GM19452 (cell line): ENCODE results near the gene SCEL.
A peak's percentile ranks its signal among the peaks of the same experiment; 100 is the strongest.

ENCODE experiments used
- ATAC-seq: cut with Tn5 transposase; IDR thresholded peaks from one replicate; pipeline ENCODE4 v1.9.1; 2021; ENCODE audit not compliant: unreplicated experiment

Gene SCEL

DNA sequence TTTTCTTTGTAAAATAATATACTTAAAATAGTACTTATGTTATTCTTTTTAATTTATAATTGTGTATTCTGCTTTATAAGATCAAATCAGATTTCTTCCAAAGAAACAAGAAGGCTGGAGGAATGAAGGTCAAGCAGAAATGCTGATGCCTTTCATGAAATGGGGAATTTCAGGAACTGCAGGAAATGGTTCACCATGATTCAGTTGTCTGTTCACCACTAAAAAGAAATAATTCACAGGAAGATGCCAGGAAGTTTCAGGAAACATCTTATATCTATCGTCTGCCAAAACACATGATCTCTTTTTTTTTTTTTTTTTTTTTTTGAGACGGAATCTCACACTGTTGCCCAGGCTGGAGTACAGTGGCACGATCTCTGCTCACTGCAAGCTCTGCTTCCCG is 15.7 kb upstream of the SCEL start:
- ATAC-seq, result no peak

DNA sequence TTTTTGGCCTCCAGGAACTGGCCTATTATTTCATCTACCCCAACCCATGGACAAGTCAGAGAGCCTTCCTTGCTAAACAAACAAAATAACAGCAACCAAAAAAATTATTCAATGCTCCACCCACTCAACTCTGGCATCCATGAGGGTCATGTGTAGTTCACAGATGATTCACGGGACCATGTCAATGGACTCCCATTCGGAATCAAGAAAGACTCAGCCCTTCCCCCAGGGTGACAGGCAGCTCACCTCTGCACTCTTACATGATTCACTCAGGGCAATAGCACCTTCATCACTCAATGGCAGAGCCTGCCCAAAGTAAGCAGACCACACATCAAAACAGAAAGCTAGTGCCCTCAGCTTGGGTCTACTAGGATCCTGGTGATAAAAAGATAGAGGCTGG is 14.3 kb upstream of the SCEL start:
- ATAC-seq, result no peak

DNA sequence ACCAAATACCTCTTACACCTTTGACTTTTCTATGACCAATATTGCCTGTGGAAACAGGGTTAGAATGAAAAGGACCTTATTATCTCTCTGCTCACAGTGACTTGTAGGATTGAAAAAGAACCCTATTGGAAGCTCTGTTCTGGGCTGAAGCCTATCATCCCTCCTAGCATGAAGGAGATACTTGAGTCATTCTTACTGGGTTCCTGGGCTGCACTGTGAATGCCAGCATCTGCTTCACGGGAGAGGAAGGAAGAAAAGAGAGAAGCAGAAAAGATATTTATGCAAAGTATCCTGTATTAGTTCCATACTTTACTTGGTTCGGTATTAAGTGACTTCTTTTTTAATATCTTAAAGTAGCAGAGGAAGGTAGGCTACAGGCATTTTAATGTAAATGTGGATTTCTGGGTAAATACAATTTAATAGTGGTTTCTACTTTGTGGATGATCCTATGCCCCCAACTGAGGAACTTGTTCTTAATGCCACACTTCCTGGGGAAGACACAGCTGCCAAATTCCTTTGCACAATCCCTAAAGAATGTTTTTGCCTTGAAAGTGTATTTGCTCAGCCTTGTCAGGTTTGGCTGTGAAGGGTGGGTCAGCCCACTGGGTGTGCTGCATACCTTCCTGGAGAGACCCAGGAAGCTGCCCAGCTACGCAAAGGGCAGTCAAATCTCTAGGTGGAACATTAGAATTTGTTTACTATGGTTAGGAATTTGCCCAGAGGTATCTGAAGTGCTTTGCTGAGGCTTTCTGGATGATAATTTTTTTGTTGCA is 13.7 kb upstream of the SCEL start:
- ATAC-seq, result no peak

DNA sequence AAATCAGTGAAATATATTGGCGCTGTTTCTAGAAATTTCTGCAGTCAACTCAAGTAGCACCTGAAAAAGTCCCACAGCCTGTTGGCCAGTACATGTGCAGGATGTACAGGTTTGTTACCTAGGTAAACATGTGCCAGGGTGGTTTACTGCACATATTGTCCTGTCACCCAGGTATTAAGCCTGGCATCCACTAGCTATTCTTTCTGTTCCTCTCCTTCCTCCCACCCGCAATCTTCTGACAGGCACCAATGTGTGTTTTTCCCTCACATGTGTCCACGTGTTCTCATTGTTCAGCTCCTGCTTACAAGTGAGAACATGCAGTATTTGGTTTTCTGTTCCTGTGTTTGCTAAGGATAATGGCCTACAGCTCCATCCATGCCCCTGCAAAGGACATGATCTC is 13.1 kb upstream of the SCEL start:
- ATAC-seq, result no peak

DNA sequence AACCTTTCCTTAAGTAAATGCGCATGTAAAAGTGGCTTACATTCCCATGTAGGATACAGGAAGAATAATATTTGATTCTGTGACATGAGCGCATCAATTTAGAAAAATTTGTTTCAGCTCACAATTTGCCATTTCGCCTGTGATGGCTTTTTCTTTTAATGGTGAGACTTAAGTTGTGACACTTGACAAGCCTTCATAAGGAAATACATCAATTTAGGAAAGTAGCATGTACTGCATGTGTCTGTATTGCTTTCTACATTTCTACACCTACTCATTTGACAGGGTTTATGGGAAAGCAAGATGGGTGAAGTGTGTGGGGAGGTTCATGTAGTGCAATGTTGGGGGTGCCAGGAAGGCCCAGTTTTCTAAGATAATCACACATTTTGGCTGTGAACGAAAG is 12.1 kb upstream of the SCEL start:
- ATAC-seq, result no peak

DNA sequence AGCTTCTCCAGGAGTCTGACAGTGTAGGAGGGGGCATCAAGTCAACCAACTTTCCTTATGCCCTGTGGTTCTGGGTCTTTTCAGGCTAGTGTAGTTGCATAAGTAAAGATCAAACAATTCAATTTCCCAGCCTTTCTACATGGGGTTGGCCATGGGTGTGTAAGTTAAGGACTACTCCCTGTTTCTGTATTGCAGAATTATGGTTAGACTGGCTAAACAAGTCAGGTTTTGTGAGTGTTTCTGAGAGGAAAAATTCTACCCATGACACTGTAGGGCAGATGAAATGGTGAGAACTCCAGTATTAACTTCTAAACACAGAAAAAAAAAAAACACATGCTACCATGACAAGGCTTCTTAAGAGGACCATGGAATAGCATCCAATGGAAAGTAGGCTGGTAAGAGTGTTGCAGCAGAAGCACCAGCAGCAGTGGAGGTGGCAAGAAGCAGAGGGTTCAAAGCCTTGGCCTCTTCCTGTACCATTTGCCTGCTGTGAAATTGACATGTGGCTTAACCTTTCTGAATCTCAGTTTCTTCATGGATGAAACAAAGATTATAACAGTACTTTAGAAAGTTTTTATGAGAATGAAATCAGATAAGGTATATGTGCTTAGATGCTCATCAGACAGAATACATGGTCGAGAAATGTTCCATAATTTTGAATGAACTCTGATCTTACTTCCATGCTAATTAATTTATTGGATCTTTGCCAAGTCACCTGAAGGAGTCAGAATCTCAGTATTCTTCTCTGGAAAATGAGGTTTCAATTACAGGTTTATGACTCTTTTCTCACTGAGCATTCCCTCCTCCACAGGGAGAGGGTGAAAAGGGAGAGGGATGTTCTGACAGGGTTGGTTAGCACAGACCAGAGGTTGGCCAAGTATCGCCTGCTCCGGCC is 11.4 kb upstream of the SCEL start:
- no peak for ATAC-seq

DNA sequence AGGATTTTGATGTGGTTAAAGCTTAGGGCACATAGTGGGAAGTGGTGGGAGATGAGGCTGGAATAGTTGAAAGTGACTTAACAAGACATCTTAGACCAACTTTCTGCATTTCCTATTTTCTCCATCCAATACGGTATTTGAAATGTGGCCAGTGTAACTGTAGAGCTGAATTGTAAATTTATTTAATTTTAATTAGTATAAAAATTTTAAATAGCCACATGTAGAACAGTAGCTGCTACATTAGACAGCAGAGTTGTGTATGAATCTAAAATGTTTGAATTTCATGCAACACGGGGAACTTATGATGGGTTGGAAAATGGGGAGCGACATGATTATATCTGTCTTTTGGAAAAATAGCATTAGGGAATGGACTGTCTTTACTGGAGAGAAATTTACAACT is 7.1 kb upstream of the SCEL start:
- no peak for ATAC-seq

DNA sequence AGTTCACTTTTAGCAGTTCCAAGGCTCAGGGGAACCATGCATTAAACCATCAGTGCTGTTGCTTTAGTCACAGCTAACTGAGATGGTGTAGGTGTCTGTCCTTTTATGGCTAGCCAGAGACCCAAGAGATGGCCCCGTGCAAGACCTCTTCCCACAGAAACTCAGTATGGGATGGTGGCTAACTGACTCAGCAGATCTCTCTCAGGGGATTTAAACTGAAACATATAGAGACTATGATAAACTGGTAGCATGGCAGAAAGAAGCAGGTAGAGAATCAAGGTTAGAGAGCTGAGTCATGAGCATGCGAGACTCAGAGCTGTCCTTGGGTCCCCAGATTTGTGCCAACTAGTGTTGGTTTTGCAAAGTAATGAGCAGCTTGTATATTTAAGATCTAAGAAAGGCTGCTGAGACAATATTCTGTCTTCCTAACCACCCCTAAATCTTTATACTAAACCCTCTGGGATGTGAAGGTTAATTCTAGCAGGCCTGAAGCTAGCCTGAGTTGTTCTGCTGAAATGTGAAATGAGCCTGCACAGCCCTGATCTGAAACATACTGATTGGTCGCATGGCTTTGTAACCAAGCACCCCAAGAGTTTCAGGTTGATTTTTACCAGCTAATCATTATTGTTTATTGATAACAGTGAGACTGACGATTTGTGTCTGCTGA is 6.5 kb upstream of the SCEL start:
- ATAC-seq, result peak; percentile 93

DNA sequence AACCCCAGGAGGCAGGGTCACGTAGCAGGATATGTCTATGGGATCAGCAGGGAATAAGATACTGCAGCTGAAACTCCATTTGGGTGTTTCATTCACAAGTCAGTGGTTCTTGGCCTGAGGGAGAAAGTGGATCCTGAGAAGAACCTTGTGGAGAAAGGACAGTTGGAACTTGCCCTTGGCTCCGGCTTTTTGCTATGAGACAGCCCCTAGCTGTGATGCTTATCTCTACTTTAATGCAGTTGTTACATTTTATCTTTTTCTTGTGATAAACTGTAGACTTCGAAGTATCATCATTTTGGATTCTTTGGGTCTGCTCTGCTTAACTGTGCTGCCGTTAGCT is 6.0 kb upstream of the SCEL start:
- ATAC-seq, result no peak

DNA sequence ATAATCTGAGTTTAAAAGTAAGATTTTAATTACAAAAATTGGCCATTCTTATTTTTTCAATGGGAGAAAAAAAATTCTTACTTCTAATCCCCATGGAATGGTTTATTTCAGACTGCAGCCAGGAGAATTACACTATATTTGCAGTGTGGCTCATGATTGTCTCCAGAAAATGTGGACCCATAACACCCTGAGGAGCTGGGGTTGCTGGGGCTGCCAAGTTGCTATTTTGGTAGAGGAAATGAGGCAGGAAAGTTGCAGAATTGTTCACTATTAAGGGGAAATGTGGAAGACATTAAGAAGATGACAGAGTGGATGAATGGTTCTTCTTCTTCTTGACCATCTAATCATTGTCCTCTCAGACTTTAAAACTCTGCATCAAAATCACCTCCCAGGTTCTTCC is 4.6 kb upstream of the SCEL start:
- no peak for ATAC-seq

DNA sequence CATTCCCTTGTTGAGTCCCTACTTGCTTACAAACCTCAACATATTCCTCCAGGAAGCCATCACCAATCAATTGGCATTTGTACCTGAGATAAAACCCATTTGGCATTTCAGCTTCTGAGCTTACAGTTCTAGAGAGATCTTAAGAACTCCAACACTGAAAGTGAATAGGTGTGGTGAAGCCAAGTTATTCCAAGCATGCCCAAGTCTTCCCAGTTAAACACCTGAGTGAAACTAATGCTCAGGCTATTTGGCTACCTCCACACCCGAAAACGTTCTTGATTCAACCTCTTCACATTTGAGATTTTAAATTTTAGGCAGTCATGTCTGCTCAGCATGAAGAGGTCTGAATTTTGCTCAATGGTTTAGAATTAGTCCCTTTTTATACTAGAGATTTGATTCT is 2.5 kb upstream of the SCEL start:
- no peak for ATAC-seq

DNA sequence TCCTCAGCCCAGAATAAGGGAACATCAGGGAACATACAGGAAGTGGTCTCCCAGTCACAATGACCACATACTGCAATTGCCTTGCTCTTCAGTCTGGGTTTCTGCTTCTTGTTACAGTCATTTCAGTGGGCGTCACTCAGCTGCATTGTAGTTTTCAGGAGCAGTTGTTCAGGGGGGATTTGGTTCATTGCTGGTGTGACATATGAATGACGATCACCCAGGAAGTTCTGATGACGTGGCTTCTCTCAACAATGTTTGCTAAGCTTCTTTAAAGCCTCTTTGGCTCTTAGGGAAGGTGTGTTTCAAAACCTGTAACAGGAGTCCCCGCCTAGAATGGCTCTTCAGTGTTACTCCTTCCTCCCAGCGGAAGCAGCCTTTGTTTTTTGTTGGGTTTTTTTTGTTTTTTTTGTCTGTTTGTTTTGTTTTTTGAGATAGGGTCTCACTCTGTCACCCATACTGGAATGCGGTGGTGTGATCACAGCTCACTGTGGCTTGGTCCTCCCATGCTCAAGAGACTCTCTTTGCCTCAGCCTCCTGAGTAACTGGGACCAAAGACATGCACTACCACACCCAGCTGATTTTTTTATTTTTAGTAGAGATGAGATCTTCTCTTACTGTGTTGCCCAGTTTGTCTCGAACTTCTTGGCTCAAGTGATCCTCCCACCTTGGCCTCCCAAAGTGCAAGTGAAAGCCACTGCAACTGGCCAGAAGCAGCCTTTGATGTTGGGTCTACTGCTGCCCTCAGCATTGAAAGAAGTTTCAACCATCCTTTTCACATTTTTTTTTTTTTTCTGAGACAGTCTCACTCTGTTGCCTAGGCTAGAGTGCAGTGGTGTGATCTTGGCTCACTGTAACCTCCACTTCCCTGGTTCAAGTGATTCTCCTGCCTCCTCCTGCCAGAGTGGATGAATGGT is 1.4 kb upstream of the SCEL start:
- no peak for ATAC-seq

DNA sequence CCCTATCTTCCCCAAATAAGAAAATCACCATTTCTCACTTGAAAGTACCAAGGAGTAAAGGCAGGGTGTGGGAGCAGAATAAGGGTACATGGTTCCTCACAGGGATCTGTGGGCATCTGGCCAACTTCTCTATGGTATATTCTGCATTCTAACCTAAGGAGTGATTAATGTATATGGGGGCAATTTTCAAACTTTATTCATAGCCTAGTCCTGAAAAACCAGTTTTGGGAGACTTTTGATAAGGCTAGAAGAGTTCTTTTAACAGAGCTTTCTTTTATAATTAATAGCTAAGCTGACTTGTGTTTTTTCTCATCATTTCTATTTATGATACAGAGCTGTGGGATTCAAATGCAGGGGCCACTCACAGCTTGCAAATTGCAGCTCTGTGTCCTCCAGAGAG is 852 bp downstream of the SCEL start:
- no peak for ATAC-seq

DNA sequence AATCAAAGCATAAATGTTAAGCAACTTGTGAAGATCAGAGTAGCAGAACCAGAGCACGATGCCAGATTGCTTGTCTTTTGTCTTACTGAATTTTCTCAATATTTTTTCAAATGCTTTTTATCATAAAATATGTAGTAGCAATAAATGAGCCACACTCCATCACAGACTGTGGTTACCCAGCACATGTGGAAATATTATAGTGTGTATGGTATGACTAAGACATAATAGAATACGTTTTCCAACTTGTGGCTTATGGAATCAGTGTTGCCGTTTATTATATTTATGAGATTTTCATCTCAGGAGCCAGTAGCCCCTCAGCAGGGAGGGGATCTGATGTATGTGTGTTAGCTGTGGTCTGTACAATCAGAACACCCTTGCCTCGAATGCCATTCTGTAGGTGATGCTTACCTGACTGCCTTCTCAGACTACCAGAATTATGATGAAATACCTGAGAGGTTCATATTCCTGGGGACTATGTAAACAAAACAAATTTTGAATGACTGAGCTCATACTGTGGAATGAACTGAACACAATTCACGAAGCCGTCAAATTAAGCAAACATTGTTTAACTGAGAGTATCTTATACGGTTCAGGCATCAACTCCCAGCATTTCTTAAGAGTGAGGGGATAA is 1.9 kb downstream of the SCEL start:
- no peak for ATAC-seq

DNA sequence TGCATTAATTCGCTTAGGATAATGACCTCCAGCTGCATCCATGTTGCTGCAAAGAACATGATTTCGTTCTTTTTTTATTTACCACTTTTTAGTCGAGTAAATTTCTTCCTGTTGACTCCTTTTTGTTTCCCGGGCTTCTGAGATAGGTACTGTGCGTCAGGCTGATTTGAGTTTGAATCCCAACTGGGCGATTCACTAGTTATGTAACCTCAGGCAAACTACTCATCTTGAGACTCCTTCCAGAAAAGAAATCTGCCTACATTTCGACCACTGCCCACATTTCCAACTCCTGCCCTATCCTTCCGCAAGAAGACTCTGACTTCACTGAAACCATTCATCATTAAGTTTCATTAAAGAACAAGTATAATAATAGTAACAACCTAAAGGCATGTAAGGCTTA is 8.2 kb downstream of the SCEL start:
- no peak for ATAC-seq

DNA sequence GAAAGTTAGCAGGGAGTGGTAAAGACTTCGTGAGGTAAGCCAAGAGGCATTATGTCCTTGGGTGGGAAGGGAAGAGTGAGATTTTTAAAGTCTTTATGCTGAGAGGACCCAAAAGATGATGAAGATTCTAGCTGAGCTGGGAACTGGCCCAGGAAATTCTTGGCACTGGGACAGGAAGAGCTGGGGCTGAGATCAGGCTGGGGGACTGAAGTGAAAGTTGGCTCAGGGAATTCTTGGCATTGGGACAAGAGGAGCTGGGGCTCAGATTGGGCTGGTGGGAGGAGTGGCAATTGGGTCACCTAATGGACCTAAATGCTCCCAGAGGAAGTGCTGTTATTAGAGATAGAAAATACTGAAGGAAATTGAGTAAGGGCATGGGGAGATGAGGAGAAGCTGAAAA is 8.8 kb downstream of the SCEL start:
- peak; percentile 11 for ATAC-seq

DNA sequence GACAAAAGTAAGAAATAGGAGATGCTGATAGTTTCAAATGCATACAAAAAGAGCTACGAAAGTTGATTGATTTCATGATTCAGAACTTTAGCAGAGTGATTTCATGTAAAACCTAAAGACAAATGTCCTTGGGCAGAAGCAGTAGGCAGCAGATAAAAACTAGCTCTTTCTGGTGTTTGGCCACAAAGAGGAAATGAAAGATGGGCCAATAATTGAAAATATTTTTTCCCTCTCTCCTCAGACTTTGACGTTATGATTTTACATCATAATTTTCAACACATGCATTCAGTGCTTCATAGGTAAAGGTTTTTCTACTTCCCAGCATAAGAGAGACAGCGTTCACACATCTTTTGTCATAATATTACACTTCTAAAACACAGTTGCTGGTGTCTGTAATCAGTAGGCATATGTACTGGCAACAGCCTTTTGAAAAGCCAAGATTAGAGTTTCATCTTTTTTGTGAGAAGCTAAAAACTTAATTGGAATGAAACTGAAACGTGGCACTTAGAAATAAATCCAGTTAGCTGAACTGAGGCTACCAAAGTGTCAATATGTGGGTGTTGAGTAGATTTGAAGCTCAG is 9.3 kb downstream of the SCEL start:
- ATAC-seq, result peak; percentile 54

DNA sequence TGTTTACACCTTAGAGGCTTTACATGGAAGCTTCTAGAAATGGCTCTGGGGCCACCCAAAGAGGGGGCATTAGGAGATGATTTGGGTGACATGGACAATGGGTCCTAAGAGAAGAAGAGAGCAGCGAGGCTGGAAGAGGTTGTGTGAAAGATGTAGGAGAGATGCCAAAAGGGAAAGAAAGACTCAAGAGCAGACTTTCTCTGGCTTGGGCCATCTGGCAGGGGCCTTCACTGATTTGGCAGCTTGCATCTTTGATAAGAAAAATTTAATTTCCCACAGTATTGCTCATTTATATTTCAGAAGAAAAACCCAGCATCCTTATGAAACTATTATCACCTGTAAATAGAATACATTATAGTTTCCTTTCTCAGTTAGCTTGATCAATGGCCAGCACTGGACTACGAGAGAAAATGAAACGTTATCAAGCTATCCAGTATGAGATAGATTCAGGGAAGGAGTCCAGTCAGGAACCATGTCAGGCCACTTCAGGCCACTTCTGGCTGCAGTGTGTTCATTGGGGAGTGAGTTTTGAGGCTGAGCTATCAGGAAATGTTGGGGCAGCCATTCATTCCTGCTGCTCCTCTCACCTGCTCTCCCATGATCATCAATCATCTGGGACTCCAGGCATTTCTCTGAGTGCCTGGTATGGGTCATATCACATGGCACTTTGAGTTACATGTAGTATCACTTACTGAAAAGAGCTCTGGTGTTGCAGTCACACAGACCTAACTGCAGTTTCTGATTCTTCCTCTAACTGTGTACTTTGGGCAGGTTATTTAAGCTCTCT is 10.3 kb downstream of the SCEL start:
- no peak for ATAC-seq

DNA sequence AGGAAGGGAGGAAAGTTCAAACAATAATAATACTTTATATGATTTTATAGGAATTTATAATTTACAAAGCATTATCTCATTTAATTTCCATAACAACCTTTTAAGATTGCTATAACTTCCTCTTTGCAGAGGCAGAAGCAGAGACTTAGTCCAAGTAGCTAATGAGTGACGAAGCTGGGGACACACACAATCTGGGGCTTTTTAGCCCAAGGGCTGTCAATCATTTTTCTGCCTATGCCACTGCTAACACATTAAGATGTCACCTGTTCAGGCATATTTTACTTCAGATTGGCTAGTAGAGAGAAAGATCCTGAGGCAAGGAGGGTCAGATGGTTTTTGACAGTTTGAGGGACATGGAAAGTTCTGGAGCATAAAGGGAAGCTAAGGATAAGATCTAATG is 12.6 kb downstream of the SCEL start:
- ATAC-seq, result peak; percentile 67
